HepG2 (cell line): Measurements from ENCODE around the gene SMPD2. TPM values are rescaled to one million over a fixed set of nuclear protein-coding genes. Genes with fewer than 3 reads are reported as not detected.

ENCODE experiments used
- SAP130 ChIP-seq: IDR thresholded peaks from 2 replicates; pipeline ENCODE4 v1.6.1; 2016; ENCODE audit warnings: low read depth
- TEAD3 ChIP-seq: optimal IDR thresholded peaks from 2 replicates; pipeline ENCODE3; 2016; ENCODE audit warnings: borderline replicate concordance
- polyA plus RNA-seq, 8 experiments: library from polyadenylated mRNA; depleted of rRNA in 3 of 8; stranded (reverse) in 7 of 8; unstranded in 1 of 8; fragments of >200 nt; fragmentation: Illumina TruSeq in 4 of 8; extraction: Trizol in 4 of 8; gene quantifications; 2 replicates each; pipeline versions ENCODE4 v1.2.1 to v1.2.3, GENCODE V29; 2011 to 2016; ENCODE audit warnings: low read depth in 4 of 8, missing spikeins in 1 of 8, mixed read lengths in 1 of 8; ENCODE audit not compliant: insufficient read depth in 1 of 8
- total RNA-seq, 5 experiments: library from RNA; depleted of rRNA; stranded (reverse); fragments of >200 nt; fragmentation: Illumina TruSeq; extraction: Trizol; gene quantifications; 2 replicates each; pipeline ENCODE4 v1.2.3, GENCODE V29; 2016; ENCODE audit warnings: low read depth in 1 of 5
- TF ChIP-seq, protein P1 (sequence below), 2 experiments: sonication (generic) in 1 of 2; formaldehyde crosslinking in 1 of 2; IDR thresholded peaks; 2 replicates each; pipeline versions ENCODE4 v1.4.0 to v1.6.1; 2016 to 2020; ENCODE audit warnings: borderline replicate concordance in 1 of 2, low read depth in 1 of 2, mild to moderate bottlenecking in 1 of 2, missing genetic modification reagents in 1 of 2
- TF ChIP-seq, protein P2 (sequence below): sonication (generic); formaldehyde crosslinking; IDR thresholded peaks from 2 replicates; pipeline ENCODE4 v1.4.0; 2020; ENCODE audit warnings: missing genetic modification reagents, borderline replicate concordance

Gene SMPD2
- total and polyA plus RNA-seq, 2 of the 13 experiments (the other 11 are each of a cell fraction or from before 2014, with no cell fraction given) = 5.9 to 10.6 TPM

DNA sequence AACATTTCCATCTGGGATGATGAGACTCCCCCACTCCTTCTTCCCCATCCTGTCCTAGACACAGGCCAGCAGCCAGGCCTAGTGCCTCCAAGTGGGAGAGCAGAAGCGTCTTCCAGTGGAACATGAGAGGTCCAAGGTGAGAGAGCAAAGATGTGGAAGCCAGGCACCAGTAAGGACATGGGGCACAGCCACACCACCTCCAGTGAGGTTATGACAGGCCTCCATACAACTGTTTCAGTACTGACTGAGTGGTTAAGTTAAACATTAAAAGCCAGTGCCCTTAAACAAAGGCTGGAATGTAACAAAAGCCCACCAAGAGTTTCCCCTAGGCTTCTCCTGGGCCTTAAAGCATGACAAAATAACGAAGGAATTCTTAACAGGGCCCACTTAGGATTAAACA is 37.2 kb downstream of the SMPD2 start (continued):
- TF ChIP-seq, protein P1, sequence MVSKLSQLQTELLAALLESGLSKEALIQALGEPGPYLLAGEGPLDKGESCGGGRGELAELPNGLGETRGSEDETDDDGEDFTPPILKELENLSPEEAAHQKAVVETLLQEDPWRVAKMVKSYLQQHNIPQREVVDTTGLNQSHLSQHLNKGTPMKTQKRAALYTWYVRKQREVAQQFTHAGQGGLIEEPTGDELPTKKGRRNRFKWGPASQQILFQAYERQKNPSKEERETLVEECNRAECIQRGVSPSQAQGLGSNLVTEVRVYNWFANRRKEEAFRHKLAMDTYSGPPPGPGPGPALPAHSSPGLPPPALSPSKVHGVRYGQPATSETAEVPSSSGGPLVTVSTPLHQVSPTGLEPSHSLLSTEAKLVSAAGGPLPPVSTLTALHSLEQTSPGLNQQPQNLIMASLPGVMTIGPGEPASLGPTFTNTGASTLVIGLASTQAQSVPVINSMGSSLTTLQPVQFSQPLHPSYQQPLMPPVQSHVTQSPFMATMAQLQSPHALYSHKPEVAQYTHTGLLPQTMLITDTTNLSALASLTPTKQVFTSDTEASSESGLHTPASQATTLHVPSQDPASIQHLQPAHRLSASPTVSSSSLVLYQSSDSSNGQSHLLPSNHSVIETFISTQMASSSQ (IDR thresholded peaks at IDR 0.05; ENCODE audit: low read depth) = peak; percentile 68
- TF ChIP-seq, protein P1 (CRISPR knock-in tag; IDR thresholded peaks at IDR 0.05; ENCODE audit: borderline replicate concordance) = peak; percentile 64
- TF ChIP-seq, protein P2, sequence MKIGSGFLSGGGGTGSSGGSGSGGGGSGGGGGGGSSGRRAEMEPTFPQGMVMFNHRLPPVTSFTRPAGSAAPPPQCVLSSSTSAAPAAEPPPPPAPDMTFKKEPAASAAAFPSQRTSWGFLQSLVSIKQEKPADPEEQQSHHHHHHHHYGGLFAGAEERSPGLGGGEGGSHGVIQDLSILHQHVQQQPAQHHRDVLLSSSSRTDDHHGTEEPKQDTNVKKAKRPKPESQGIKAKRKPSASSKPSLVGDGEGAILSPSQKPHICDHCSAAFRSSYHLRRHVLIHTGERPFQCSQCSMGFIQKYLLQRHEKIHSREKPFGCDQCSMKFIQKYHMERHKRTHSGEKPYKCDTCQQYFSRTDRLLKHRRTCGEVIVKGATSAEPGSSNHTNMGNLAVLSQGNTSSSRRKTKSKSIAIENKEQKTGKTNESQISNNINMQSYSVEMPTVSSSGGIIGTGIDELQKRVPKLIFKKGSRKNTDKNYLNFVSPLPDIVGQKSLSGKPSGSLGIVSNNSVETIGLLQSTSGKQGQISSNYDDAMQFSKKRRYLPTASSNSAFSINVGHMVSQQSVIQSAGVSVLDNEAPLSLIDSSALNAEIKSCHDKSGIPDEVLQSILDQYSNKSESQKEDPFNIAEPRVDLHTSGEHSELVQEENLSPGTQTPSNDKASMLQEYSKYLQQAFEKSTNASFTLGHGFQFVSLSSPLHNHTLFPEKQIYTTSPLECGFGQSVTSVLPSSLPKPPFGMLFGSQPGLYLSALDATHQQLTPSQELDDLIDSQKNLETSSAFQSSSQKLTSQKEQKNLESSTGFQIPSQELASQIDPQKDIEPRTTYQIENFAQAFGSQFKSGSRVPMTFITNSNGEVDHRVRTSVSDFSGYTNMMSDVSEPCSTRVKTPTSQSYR (CRISPR knock-in tag) = no peak
- peak; percentile 83 for TF ChIP-seq TEAD3 (CRISPR knock-in tag)
- TF ChIP-seq SAP130 (CRISPR knock-in tag) = peak; percentile 41; the same call in 1 of the 2 replicates
- TF ChIP-seq, all 625 proteins: peak for 11
